ENCODE data around the gene MUC6. TPM values are rescaled to one million over a fixed set of nuclear protein-coding genes. Genes with fewer than 3 reads are reported as not detected.

The MUC6 gene
- total RNA-seq, 1 experiment from 2014 or later, result not detected

- no peak for DNase-seq
- H2AK5ac ChIP-seq (ENCODE audit: insufficient read length, low read length), result no peak overlapping the region
- H3K9me3 Mint-ChIP-seq, result no peaks in the 10 kb centered on the region; a peak in 1 of 5 replicates
- H2BK15ac ChIP-seq (ENCODE audit: low read depth, low read length), result no peak overlapping the region
- H3K36me3 Mint-ChIP-seq (ENCODE audit: insufficient read depth in 1 of 3, low read depth in 3 of 3), result no peaks in the 10 kb centered on the region; a peak in 1 of 7 replicates
- H2BK120ac ChIP-seq (ENCODE audit: low read depth, low read length, poor library complexity, severe bottlenecking), result no peak overlapping the region
- no peak overlapping the region for H3K9ac ChIP-seq (ENCODE audit: extremely low read depth, insufficient read length, low read length)
- H4K5ac ChIP-seq (ENCODE audit: insufficient read length, low read depth, low read length), result no peak overlapping the region
- no peak overlapping the region for H2AFZ ChIP-seq (ENCODE audit: low read length)
- no peak overlapping the region for H2BK5ac ChIP-seq (ENCODE audit: insufficient read length, low read length)
- no peaks in the 10 kb centered on the region for H3K27me3 ChIP-seq (ENCODE audit: insufficient read depth, low read length)
- no peaks in the 10 kb centered on the region for H3K79me2 ChIP-seq (ENCODE audit: insufficient read depth, low read length)
- no peaks in the 10 kb centered on the region for H4K20me1 ChIP-seq (ENCODE audit: control insufficient read depth, insufficient read depth, insufficient read length)
- no peak overlapping the region; a peak in 1 of 5 replicates for H3K4me3 Mint-ChIP-seq
- no peak overlapping the region for H3K4ac ChIP-seq (ENCODE audit: low read depth, low read length)
- H3K27ac Mint-ChIP-seq, result no peak overlapping the region
- H3K14ac ChIP-seq (ENCODE audit: insufficient read depth, low read length), result no peak overlapping the region
- H3K4me1 ChIP-seq (ENCODE audit: insufficient read depth, low read length), result no peaks in the 10 kb centered on the region
- H3K27me3 Mint-ChIP-seq (ENCODE audit: low read depth), result peaks cover 14% of the 10 kb centered on the region
- no peak overlapping the region for H3K4me2 ChIP-seq (ENCODE audit: insufficient read depth, insufficient read length, low read length)
- no peaks in the 10 kb centered on the region for H3K4me1 Mint-ChIP-seq
- TF ChIP-seq, protein P1, sequence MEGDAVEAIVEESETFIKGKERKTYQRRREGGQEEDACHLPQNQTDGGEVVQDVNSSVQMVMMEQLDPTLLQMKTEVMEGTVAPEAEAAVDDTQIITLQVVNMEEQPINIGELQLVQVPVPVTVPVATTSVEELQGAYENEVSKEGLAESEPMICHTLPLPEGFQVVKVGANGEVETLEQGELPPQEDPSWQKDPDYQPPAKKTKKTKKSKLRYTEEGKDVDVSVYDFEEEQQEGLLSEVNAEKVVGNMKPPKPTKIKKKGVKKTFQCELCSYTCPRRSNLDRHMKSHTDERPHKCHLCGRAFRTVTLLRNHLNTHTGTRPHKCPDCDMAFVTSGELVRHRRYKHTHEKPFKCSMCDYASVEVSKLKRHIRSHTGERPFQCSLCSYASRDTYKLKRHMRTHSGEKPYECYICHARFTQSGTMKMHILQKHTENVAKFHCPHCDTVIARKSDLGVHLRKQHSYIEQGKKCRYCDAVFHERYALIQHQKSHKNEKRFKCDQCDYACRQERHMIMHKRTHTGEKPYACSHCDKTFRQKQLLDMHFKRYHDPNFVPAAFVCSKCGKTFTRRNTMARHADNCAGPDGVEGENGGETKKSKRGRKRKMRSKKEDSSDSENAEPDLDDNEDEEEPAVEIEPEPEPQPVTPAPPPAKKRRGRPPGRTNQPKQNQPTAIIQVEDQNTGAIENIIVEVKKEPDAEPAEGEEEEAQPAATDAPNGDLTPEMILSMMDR (conservative IDR thresholded peaks at IDR 0.05), result no peak
- no peak overlapping the region for H4K8ac ChIP-seq (replicated peaks; ENCODE audit: insufficient read length, low read depth, low read length)
- no peak overlapping the region for H3T11ph ChIP-seq (ENCODE audit: low read length)
- no peak overlapping the region for H3K18ac ChIP-seq (ENCODE audit: insufficient read length, low read depth, low read length)
- no CpG with 5 or more reads among the region's 20 CpGs for WGBS (ENCODE audit: extremely low coverage, insufficient read length, low lambda C conversion rate)
- no peak overlapping the region for H3K23ac ChIP-seq (ENCODE audit: insufficient read length, low read depth, low read length)
- H3K9me3 ChIP-seq (ENCODE audit: control insufficient read depth, low read depth, low read length), result no peaks in the 10 kb centered on the region
- no peaks in the 10 kb centered on the region for H3K79me1 ChIP-seq (ENCODE audit: insufficient read depth, low read depth, low read length, poor library complexity, severe bottlenecking)
- no peak overlapping the region for H4K91ac ChIP-seq (ENCODE audit: insufficient read length, low read depth, low read length)
- H3K23me2 ChIP-seq (ENCODE audit: insufficient read length, low read depth, low read length, poor library complexity, severe bottlenecking), result no peaks in the 10 kb centered on the region
- H3K27ac ChIP-seq (ENCODE audit: insufficient read length, low read depth, low read length), result no peak overlapping the region
- H2BK20ac ChIP-seq (ENCODE audit: low read depth, low read length, poor library complexity, severe bottlenecking), result no peak overlapping the region
- no peak overlapping the region for H3K56ac ChIP-seq (ENCODE audit: insufficient read length, low read depth, low read length)
- H2BK12ac ChIP-seq (ENCODE audit: insufficient read length, low read depth, low read length), result no peak overlapping the region
Measured at GRCh38 chr11:1043563-1044096, 7.1 kb upstream of the MUC6 start.

Measured in H9 (cell line).